Naive thymus-derived CD4-positive, alpha-beta T cell (primary cell): ENCODE measurements around the gene UBR2. TPM values are rescaled to one million over a fixed set of nuclear protein-coding genes. Genes with fewer than 3 reads are reported as not detected.
A peak's percentile ranks its signal among the peaks of the same experiment; 100 is the strongest.
"Not testable (repeated sequence)": the region's sequence is repeated elsewhere in the genome, so short reads cannot be mapped to it uniquely, and the experiment has no call there.

Experiments used
- ATAC-seq: fragments of 150-1000 bp; cut with Tn5 transposase; 2 replicates; pipeline ENCODE4 v1.10.0; 2021; ENCODE audit warnings: mild to moderate bottlenecking, moderate library complexity
- CTCF ChIA-PET: fragments of 350-600 bp; sonication (Branson Sonifier 250); formaldehyde crosslinking; loops from one replicate; lab custom pipeline; 2021; ENCODE audit warnings: antibody characterized with exemption; lab: Charles Lee
- POLR2A ChIA-PET: fragments of 350-600 bp; sonication (Branson Sonifier 250); formaldehyde crosslinking; loops from one replicate; lab custom pipeline; 2021; ENCODE audit warnings: antibody characterized with exemption, inconsistent platforms; lab: Charles Lee
- DNase-seq, 9 donors: peaks; one replicate each; pipeline versions ENCODE4 v3.0.0 to v3.0.0-alpha.2; 2020 to 2022; ENCODE audit warnings: mixed read lengths in 1 of 9
- H3K27ac ChIP-seq: one replicate; pipeline ENCODE4 v1.7.0; 2013; ENCODE audit warnings: mild to moderate bottlenecking, low read depth, low read length, moderate library complexity
- H3K27me3 ChIP-seq, 2 donors: one replicate each; pipeline ENCODE4 v1.7.0; 2013; ENCODE audit warnings: low read length in 2 of 2, mild to moderate bottlenecking in 2 of 2, moderate library complexity in 2 of 2; ENCODE audit not compliant: control insufficient read depth in 2 of 2, insufficient read depth in 2 of 2
- H3K36me3 ChIP-seq, 3 experiments: 1 replicate in 2 of 3; 2 replicates in 1 of 3; pipeline ENCODE4 v1.7.0; 2013; ENCODE audit warnings: low read length in 3 of 3, mild to moderate bottlenecking in 3 of 3, moderate library complexity in 1 of 3; ENCODE audit not compliant: insufficient read depth in 3 of 3, control insufficient read depth in 2 of 3
- H3K4me1 ChIP-seq, 2 donors: one replicate each; pipeline ENCODE4 v1.7.0; 2013; ENCODE audit warnings: low read length in 2 of 2, mild to moderate bottlenecking in 2 of 2, moderate library complexity in 1 of 2; ENCODE audit not compliant: control insufficient read depth in 2 of 2, insufficient read depth in 2 of 2
- H3K4me3 ChIP-seq: 2 replicates; pipeline ENCODE4 v1.7.0; 2013; ENCODE audit warnings: mild to moderate bottlenecking, low read length
- H3K9me3 ChIP-seq, 3 experiments: 1 replicate in 2 of 3; 2 replicates in 1 of 3; pipeline ENCODE4 v1.7.0; 2013; ENCODE audit warnings: low read length in 3 of 3; ENCODE audit not compliant: control insufficient read depth in 2 of 3
- H3K27ac Mint-ChIP-seq, 9 donors: one replicate each; pipeline ENCODE4 v1.8.0; 2020 to 2022; ENCODE audit warnings: mixed read lengths in 9 of 9, mild to moderate bottlenecking in 8 of 9, moderate library complexity in 5 of 9, inconsistent platforms in 2 of 9
- H3K27me3 Mint-ChIP-seq, 5 donors: one replicate each; pipeline ENCODE4 v1.8.0; 2021 to 2022; ENCODE audit warnings: mixed read lengths in 5 of 5, mild to moderate bottlenecking in 1 of 5
- H3K36me3 Mint-ChIP-seq, 5 donors: one replicate each; pipeline ENCODE4 v1.8.0; 2020 to 2022; ENCODE audit warnings: mixed read lengths in 5 of 5, mild to moderate bottlenecking in 3 of 5, inconsistent platforms in 1 of 5
- H3K4me1 Mint-ChIP-seq, 7 donors: one replicate each; pipeline ENCODE4 v1.8.0; 2020 to 2022; ENCODE audit warnings: mixed read lengths in 7 of 7, mild to moderate bottlenecking in 3 of 7, inconsistent platforms in 1 of 7
- H3K4me3 Mint-ChIP-seq, 10 donors: one replicate each; pipeline ENCODE4 v1.8.0; 2020 to 2022; ENCODE audit warnings: mild to moderate bottlenecking in 10 of 10, mixed read lengths in 10 of 10, moderate library complexity in 6 of 10, inconsistent platforms in 2 of 10
- H3K9me3 Mint-ChIP-seq, 11 donors: one replicate each; pipeline ENCODE4 v1.8.0; 2020 to 2022; ENCODE audit warnings: mixed read lengths in 11 of 11, mild to moderate bottlenecking in 4 of 11, inconsistent platforms in 1 of 11, moderate library complexity in 1 of 11
- intact Hi-C, 2 donors: fragments of 100-400 bp; cut with micrococcal nuclease; formaldehyde crosslinking; loops; one replicate each; pipeline ENCODE4 v1.15.1; 2023
- polyA plus RNA-seq, 2 donors: library from polyadenylated mRNA; unstranded; fragments of 300-500 nt; fragmentation: Illumina TruSeq; gene quantifications; one replicate each; pipeline ENCODE4 v1.2.3, GENCODE V29; 2021
- total RNA-seq, 6 experiments: library from RNA in 5 of 6; stranded (reverse) in 5 of 6; gene quantifications; 1 replicate in 5 of 6; 2 replicates in 1 of 6; pipeline ENCODE4 v1.2.3 and lab custom pipeline; 2021 to 2026

Gene UBR2
- total and polyA plus RNA-seq, 7 experiments from 2014 or later: 10.1 to 45.5 (median 37.0) TPM

DNA sequence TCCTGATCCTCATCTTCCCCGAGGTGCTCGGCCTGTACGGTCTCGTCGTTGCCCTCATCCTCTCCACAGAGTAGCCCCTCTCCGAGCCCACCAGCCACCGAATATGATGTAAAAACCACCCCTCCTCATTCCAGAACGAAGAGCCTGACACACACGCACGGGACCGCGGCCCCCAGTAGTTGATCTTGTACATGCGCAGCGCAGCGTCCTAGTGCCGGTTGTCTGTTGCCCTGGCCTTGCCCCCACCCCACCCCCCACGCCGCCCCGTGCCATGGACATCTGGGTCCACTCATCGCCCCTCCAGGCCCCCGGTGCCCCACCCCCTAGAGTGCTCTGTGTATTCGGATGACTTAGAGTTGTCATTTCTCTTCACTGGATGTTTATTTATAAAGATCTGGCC, 163.8 kb downstream of the UBR2 start:
- ChIA-PET POLR2A (interaction anchor here (1.2 to 42.6 kb wide), 11 partner anchors 9 to 202 kb away, joined by 4 to 1628 read pairs (median 12); partner anchors contain the start of genes BICRAL, CNPY3, RPL7L1 and TBCC), CTCF (interaction anchor here (0.6 to 3.2 kb wide), 5 partner anchors 18 to 151 kb away, joined by 3 to 42 read pairs (median 8); partner anchors contain the start of genes RPL7L1 and TBCC)
- peaks cover 0 to 1% (median 0%) of the 10 kb centered on the region in 11 donors for H3K9me3 Mint-ChIP-seq
- peak overlapping the region in 9 of 10 donors; percentile 27 to 96 (median 72) for H3K4me3 Mint-ChIP-seq
- no peaks in the 10 kb centered on the region for H3K36me3 Mint-ChIP-seq
- H3K36me3 ChIP-seq: no peaks in the 10 kb centered on the region
- H3K27ac Mint-ChIP-seq: peak overlapping the region; percentile 44 to 99 (median 95)
- no peak overlapping the region for H3K4me3 ChIP-seq
- intact Hi-C loops: loop anchor here in 1 of 2 donors (2.0 to 5.0 kb wide), 2 partner anchors 19 to 55 kb away; partner anchors contain the start of genes BICRAL and TBCC
- H3K27me3 Mint-ChIP-seq: peaks cover 0 to 1% (median 0%) of the 10 kb centered on the region in 5 donors
- peaks cover 6 to 14% of the 10 kb centered on the region in 2 donors for H3K4me1 ChIP-seq
- DNase-seq (no peak), ATAC-seq (no peak)
- H3K9me3 ChIP-seq: no peaks in the 10 kb centered on the region
- H3K4me1 Mint-ChIP-seq: peaks cover 9 to 25% (median 20%) of the 10 kb centered on the region in 7 donors
- no peaks in the 10 kb centered on the region for H3K27me3 ChIP-seq
- peak overlapping the region; percentile 74 for H3K27ac ChIP-seq

DNA sequence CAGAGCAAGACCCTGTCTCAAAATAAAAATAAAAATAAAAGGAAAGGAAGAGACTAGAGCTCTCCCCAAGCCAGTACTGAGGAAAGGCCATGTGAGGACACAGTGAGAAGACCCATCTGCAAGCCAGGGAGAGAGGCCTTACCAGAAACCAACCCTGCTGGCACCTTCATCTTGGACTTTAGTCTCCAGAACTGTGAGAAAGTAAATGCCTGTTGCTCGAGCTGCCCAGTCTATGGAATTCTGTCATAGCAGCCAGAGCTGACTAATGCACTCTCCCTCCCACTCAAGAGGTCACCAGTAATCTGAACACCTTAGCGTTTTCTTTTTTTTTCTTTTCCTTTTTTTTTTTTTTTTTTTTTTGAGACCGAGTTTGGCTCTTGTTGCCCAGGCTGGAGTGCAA, 165.9 kb downstream of the UBR2 start:
- ATAC-seq (no peak), DNase-seq (no peak)
- POLR2A ChIA-PET: interaction anchor here (0.6 to 42.6 kb wide), 8 partner anchors 9 to 149 kb away, joined by 3 to 1628 read pairs (median 6); partner anchors contain the start of genes BICRAL, RPL7L1 and TBCC
- H3K9me3 ChIP-seq: no peaks in the 10 kb centered on the region
- Mint-ChIP-seq H3K9me3 (peaks cover 0 to 1% (median 0%) of the 10 kb centered on the region in 11 donors), H3K27me3 (peaks cover 0 to 1% (median 0%) of the 10 kb centered on the region in 5 donors), H3K36me3 (no peaks in the 10 kb centered on the region), H3K27ac (peak overlapping the region in 4 of 9 donors; percentile 1 to 32 (median 14)), H3K4me1 (peaks cover 9 to 25% (median 20%) of the 10 kb centered on the region in 7 donors), H3K4me3 (no peak overlapping the region)
- intact Hi-C loops: loop anchor here in 1 of 2 donors (5.0 kb wide), 1 partner anchor 53 kb away; the partner anchor contains the start of gene BICRAL
- H3K27me3 ChIP-seq: no peaks in the 10 kb centered on the region
- CTCF ChIA-PET: interaction anchor here (1.3 kb wide), 1 partner anchor 68 kb away, joined by 4 read pairs; no protein-coding TSS in a partner anchor
- no peak overlapping the region for H3K27ac ChIP-seq
- H3K36me3 ChIP-seq: no peaks in the 10 kb centered on the region
- no peak overlapping the region for H3K4me3 ChIP-seq
- peaks cover 6 to 14% of the 10 kb centered on the region in 2 donors for H3K4me1 ChIP-seq

DNA sequence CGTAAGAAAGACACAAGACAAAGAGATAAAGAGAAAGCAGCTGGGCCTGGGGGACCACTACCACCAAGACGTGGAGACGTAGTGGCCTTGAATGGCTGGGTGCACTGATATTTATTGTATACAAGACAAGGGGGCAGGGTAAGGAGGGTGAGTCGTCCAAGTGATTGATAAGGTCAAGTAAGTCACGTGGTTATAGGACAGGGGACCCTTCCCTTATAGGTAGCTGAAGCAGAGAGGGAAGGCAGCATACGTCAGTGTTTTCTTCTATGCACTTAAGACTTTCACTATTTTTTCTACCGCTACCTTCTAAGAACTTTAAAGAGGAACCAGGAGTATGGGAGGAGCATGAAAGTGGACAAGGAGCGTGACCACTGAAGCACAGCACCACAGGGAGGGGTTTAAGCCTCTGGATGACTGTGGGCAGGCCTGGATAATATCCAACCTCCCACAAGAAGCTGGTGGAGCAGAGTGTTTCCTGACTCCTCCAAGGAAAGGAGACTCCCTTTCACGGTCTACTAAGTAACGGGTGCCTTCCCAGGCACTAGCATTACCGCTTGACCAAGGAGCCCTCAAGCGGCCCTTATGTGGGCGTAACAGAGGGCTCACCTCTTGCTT, 170.1 kb downstream of the UBR2 start:
- H3K27me3 ChIP-seq, H3K9me3 Mint-ChIP-seq, H3K27ac ChIP-seq, H3K4me3 Mint-ChIP-seq, H3K27ac Mint-ChIP-seq, H3K4me1 Mint-ChIP-seq, ATAC-seq, H3K4me1 ChIP-seq, H3K9me3 ChIP-seq, DNase-seq, H3K27me3 Mint-ChIP-seq, H3K36me3 ChIP-seq, CTCF ChIA-PET, H3K4me3 ChIP-seq, H3K36me3 Mint-ChIP-seq, intact Hi-C loops: not testable (repeated sequence)
- POLR2A ChIA-PET: interaction anchor here (0.9 to 42.6 kb wide), 3 partner anchors 12 to 158 kb away, joined by 4 to 1628 read pairs (median 10); partner anchors contain the start of genes BICRAL and TBCC

DNA sequence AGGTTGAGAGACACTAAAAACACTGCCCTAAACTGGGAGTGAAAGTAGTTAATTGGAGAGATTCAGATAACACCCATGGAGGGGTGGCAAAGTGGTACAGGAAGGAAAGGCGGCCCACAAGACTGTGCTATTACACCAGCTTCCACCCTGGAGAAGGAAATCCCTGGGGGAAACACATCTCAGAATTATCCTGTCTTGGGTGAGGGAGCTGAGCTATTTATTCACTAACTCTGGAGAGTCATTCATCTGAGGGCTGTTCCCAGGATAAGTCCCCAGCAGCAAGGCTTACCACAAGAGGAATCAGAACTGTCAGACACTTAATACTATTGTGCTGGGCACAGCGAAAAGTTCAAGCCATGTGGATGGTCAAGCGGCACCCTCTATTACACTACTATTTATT, 172.1 kb downstream of the UBR2 start:
- no peaks in the 10 kb centered on the region for H3K4me1 ChIP-seq
- ChIA-PET POLR2A (interaction anchor here (0.6 to 42.6 kb wide), 3 partner anchors 9 to 159 kb away, joined by 3 to 1628 read pairs (median 4); partner anchors contain the start of gene BICRAL), CTCF (no interaction called here)
- ATAC-seq: no peak
- no peaks in the 10 kb centered on the region for H3K36me3 Mint-ChIP-seq
- H3K27ac Mint-ChIP-seq: no peak overlapping the region
- peaks cover 0 to 12% (median 0%) of the 10 kb centered on the region in 5 donors for H3K27me3 Mint-ChIP-seq
- no peak overlapping the region for H3K27ac ChIP-seq
- no peaks in the 10 kb centered on the region for H3K36me3 ChIP-seq
- DNase-seq: no peak
- intact Hi-C loops: no loop called here
- no peak overlapping the region for H3K4me3 Mint-ChIP-seq
- H3K27me3 ChIP-seq: no peaks in the 10 kb centered on the region
- no peaks in the 10 kb centered on the region for H3K9me3 ChIP-seq
- H3K4me1 Mint-ChIP-seq: peaks cover 0 to 5% (median 0%) of the 10 kb centered on the region in 7 donors
- H3K4me3 ChIP-seq: no peak overlapping the region
- peaks cover 0 to 5% (median 0%) of the 10 kb centered on the region in 11 donors for H3K9me3 Mint-ChIP-seq

DNA sequence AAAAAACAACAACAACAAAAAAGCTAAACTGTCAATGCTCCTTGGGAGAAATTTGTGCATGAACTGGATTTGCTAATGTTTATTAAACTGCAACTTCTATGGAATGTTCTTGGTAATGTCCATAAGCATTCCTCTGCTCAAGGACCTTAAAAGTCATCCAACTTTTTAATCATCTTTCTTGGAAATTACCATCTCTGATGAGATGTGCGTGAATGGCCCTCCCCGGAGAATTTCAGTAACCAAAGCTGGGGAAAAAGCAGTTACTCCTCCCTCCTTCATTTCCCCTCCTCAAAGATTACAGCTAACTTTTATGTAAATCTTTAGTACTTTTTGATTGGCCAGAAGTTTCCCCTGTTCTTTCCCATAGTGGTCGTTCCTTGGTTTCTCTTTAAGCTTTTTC, 176.9 kb downstream of the UBR2 start:
- H3K27ac Mint-ChIP-seq: no peak overlapping the region

More for the DNA sequence above, 176.9 kb downstream of the UBR2 start:
- ATAC-seq: no peak
- Mint-ChIP-seq H3K9me3 (peaks cover 0 to 47% (median 11%) of the 10 kb centered on the region in 11 donors), H3K36me3 (peaks cover 1 to 15% (median 5%) of the 10 kb centered on the region in 5 donors), H3K4me1 (peaks cover 1 to 14% (median 9%) of the 10 kb centered on the region in 7 donors), H3K27me3 (peaks cover 0 to 12% (median 0%) of the 10 kb centered on the region in 5 donors), H3K4me3 (no peak overlapping the region)
- Histone ChIP-seq H3K36me3 (peaks cover 0 to 3% (median 0%) of the 10 kb centered on the region in 3 experiments), H3K27ac (no peak overlapping the region), H3K27me3 (no peaks in the 10 kb centered on the region), H3K4me1 (peaks cover 9% of the 10 kb centered on the region in 2 donors), H3K9me3 (peaks cover 0 to 19% (median 0%) of the 10 kb centered on the region in 3 experiments), H3K4me3 (no peak overlapping the region)
- intact Hi-C loops: loop anchor here (10.0 kb wide), 3 partner anchors 176 to 1666 kb away; partner anchors contain the start of genes BYSL (in 1 of the 2), MED20 (in 1 of the 2), NFYA (in 1 of the 2) and OARD1 (in 1 of the 2)
- ChIA-PET POLR2A (interaction anchor here (1.0 to 42.6 kb wide), 4 partner anchors 8 to 37 kb away, joined by 3 to 1628 read pairs (median 10); partner anchors contain the start of gene BICRAL), CTCF (interaction anchor here (0.6 kb wide), 1 partner anchor 119 kb away, joined by 5 read pairs; no protein-coding TSS in a partner anchor)
- DNase-seq: no peak
